Hepatocyte (in vitro differentiated cells): ENCODE results near the gene CXCR5.

Experiments used
- EZH2 ChIP-seq: fragments of 200-600 bp; sonication (generic); IDR thresholded peaks from 2 replicates; pipeline ENCODE4 v1.6.1; 2016; ENCODE audit warnings: antibody characterized with exemption, mild to moderate bottlenecking, borderline replicate concordance
- EZH2phosphoT487 ChIP-seq: fragments of 200-600 bp; sonication (generic); IDR thresholded peaks from one replicate; pipeline ENCODE4 v1.6.1; 2018; ENCODE audit warnings: antibody characterized with exemption, mild to moderate bottlenecking, low read depth, moderate library complexity; ENCODE audit not compliant: unreplicated experiment, severe bottlenecking
- TF ChIP-seq, protein P1 (sequence below): fragments of 200-600 bp; sonication (generic); IDR thresholded peaks from 2 replicates; pipeline ENCODE4 v1.5.1; 2016; ENCODE audit warnings: antibody characterized with exemption, mild to moderate bottlenecking; ENCODE audit not compliant: poor library complexity

DNA sequence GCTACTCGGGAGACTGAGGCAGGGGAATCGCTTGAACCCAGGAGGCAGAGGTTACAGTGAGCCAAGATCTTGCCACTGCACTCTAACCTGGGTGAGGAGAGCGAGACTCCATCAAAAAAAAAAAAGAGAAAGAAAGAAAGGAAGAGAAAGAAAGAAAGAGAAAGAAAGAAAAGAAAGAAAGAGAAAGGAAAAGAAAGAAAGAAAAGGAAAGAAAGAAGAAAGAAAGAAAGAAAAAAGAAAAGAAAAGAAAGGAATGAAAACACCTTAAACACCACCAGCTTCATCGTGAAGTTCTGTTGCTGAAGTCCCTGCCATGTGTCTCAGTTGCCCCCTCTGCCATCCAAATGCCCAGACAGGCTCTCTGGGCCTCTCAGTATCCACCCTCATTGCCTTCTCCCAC is 9.9 kb upstream of the CXCR5 start:
- TF ChIP-seq, protein P1, sequence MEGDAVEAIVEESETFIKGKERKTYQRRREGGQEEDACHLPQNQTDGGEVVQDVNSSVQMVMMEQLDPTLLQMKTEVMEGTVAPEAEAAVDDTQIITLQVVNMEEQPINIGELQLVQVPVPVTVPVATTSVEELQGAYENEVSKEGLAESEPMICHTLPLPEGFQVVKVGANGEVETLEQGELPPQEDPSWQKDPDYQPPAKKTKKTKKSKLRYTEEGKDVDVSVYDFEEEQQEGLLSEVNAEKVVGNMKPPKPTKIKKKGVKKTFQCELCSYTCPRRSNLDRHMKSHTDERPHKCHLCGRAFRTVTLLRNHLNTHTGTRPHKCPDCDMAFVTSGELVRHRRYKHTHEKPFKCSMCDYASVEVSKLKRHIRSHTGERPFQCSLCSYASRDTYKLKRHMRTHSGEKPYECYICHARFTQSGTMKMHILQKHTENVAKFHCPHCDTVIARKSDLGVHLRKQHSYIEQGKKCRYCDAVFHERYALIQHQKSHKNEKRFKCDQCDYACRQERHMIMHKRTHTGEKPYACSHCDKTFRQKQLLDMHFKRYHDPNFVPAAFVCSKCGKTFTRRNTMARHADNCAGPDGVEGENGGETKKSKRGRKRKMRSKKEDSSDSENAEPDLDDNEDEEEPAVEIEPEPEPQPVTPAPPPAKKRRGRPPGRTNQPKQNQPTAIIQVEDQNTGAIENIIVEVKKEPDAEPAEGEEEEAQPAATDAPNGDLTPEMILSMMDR = no peak
- TF ChIP-seq EZH2 = no peak
- no peak for TF ChIP-seq EZH2phosphoT487
